Choroid plexus epithelial cell (primary cell): ENCODE data around the gene HOXD4.

ENCODE experiments used
- DNase-seq: peaks from one replicate; pipeline ENCODE4 v3.0.0-alpha.2; 2010; ENCODE audit warnings: low read depth
- H3K4me3 ChIP-seq: 2 replicates; pipeline ENCODE4 v1.5.1; 2011; ENCODE audit warnings: low read depth, mild to moderate bottlenecking, control low read depth, low read length, moderate library complexity
- CTCF ChIP-seq: conservative IDR thresholded peaks from 2 replicates; pipeline ENCODE4 v1.5.1; 2011; ENCODE audit warnings: low read depth, mild to moderate bottlenecking, control low read depth, inconsistent platforms, low read length, moderate library complexity

HOXD4 gene

DNA sequence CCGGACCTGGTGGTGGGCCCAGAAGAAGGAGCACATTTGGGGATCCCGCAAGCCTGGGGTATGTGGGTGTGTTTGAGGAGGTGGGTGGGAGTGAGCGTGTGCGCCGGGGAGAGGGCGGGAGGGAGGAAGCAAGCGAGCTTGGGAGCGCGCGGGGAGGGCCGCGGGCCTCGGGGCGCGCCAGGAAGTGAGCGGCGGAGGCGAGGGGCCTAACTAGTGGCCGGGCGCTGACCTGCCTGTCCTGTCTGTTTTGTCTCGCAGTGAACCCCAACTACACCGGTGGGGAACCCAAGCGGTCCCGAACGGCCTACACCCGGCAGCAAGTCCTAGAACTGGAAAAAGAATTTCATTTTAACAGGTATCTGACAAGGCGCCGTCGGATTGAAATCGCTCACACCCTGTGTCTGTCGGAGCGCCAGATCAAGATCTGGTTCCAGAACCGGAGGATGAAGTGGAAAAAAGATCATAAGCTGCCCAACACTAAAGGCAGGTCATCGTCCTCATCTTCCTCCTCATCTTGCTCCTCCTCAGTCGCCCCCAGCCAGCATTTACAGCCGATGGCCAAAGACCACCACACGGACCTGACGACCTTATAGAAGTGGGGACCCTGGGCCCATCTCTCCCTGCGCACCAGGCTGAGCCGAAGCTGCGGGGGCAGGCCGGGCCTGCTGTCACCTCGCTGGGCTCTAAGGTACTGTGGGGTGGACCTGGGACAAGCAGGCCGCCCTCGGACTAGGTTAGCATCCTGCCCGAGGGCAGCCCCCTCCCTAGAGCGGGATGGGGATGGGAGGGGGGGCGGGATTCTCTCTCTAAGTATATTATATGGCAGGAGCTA is 1.2 kb downstream of the HOXD4 start:
- no peak for TF ChIP-seq CTCF
- H3K4me3 ChIP-seq: no peak overlapping the region
- no peak for DNase-seq

DNA sequence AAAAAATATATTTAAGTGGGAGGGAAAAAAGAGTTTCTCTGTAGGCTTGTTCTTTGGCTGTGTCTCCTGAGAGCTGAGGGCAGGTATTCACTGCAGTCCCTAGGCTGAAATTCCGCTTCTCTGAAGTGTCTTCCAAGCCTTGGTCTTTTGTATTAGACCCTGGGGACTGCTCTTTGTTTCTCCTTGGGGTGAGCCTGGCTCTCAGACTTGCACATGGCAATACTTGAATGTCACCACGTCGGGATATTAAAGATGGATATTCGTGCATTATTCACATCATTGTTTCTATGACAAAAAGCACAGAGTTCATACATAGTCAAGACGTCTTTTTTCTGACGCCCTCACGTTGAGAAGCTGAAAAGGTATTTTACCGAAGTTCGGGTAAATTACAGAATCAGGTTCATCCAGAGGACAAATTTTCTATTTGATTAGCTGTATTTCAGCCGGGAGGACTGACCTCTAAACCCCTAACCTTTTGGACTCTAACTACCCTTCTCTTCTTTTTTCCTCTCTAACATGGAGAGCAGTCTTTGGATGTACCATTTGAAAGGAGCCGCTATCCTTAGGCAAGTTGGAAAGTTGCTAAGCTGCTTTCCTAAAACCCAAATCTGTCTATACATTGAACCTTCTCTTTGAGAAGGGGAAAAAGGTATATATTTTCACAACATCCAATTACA is 3.4 kb downstream of the HOXD4 start:
- DNase-seq: no peak
- no peak for TF ChIP-seq CTCF
- no peak overlapping the region for H3K4me3 ChIP-seq

DNA sequence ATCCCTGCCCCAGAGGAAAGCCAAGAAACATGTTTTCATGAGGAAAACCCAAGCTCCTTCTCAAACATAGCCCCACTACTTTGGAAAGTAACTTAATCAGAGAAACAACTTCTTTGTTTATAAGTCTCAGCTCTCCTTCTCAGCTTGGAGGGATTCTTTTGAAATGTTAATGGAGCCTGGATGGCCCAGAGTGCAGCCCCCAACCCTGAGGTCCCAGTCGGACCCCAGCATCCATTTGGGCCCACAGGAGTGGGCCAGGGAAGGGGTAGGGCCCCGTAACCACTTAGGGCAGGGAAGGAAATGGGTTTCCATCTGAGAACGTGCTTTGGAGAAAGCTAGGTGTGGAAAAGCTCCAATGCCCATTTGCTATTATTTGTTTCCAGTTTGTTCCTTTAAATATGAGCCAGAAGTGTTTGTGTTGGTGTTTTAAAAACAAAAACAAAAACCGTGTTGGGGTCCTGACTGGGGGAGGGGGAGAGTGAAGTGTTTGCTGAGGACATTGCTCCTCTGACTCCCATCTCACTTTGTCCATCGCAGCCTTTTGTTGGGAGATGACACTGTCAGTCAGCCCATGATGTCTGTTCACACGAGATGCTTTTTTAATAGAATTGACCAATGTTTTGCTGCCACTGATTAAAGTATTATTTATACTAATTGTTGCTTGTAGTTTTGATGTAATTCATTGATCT is 4.2 kb downstream of the HOXD4 start:
- TF ChIP-seq CTCF: no peak
- no peak overlapping the region for H3K4me3 ChIP-seq
- no peak for DNase-seq

- TF ChIP-seq CTCF: no peak
- DNase-seq: no peak
- no peak overlapping the region for H3K4me3 ChIP-seq
These were observed 5.0 kb downstream of the HOXD4 start for GRCh38 chr2:176156301-176156806.

- DNase-seq: no peak
- H3K4me3 ChIP-seq: no peak within 1 kb of the TSS
- no peak for TF ChIP-seq CTCF
These were observed 5.6 kb downstream of the HOXD4 start, which contains the start of gene HOXD3 for GRCh38 chr2:176156807-176157498. TSS of gene HOXD3 (plus strand) at chr2:176157307. CDS start at chr2:176169115, 11,808 bp downstream.

DNA sequence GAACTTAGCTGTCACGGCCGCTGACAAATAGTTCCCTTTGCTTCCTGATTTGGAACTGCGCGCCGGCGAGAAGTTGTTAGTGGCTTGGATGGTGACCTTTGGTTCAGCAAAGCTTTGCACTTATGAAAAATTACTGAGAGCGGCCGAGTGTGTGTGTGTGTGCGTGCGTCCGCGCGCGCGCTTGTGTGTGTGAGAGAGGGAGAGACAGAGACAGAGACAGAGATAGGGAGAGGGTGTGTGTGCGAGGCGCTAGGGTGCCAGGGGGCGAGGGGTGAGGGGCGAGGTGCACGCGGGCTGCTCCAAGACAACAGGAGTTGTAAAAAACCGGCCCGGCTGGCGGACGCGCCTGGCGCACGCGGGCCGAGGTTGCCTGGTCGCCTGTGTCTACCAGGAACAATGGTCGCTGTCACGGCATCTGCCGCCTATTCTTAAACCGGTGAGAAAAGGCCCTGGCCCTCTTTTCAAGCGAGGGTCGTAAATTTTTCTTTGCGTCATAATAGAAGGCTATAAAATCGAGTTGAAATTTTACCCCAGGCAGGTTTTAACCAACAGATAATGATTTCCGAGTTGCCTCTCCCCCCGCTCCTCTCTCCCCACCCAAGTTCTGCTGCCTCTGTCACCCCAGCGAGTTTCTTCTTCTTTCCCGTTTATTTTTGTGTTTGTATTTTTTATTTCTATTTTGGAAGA is 6.3 kb downstream of the HOXD4 start:
- TF ChIP-seq CTCF: no peak
- no peak for DNase-seq
- H3K4me3 ChIP-seq: no peak overlapping the region
